WERI-Rb-1 (cell line): ENCODE data around the gene CRYBA4.

Source experiments
- DNase-seq: peaks from one replicate; pipeline ENCODE4 v3.0.0-alpha.2; 2020
- H3K27ac ChIP-seq: fragments of 250-450 bp; sonication (Bioruptor Pico); 2 replicates; pipeline ENCODE4 v1.5.1; 2020; ENCODE audit warnings: mild to moderate bottlenecking, moderate library complexity
- H3K27me3 ChIP-seq: fragments of 250-450 bp; sonication (Bioruptor Pico); 2 replicates; pipeline ENCODE4 v1.5.1; 2021; ENCODE audit warnings: mild to moderate bottlenecking, low read depth, moderate library complexity; ENCODE audit not compliant: insufficient read depth, severe bottlenecking
- H3K36me3 ChIP-seq: fragments of 250-450 bp; sonication (Bioruptor Pico); 2 replicates; pipeline ENCODE4 v1.5.1; 2020; ENCODE audit warnings: mild to moderate bottlenecking, moderate library complexity
- H3K4me3 ChIP-seq: 2 replicates; pipeline ENCODE4 v1.5.1; 2011; ENCODE audit warnings: low read depth, mild to moderate bottlenecking, control low read depth, low read length
- H3K9me3 ChIP-seq: fragments of 250-450 bp; sonication (Bioruptor Pico); 2 replicates; pipeline ENCODE4 v1.5.1; 2021; ENCODE audit warnings: mild to moderate bottlenecking, moderate library complexity; ENCODE audit not compliant: severe bottlenecking
- CTCF ChIP-seq: IDR thresholded peaks from 2 replicates; pipeline ENCODE4 v1.5.1; 2011; ENCODE audit warnings: low read depth, mild to moderate bottlenecking, control low read depth, inconsistent platforms, low read length

CRYBA4 gene

GRCh38 chr22:26589845-26590736 is 31.7 kb upstream of the CRYBA4 start, which contains the start of gene TPST2:
TPST2 (minus strand) TSS chr22:26590132; CDS start chr22:26541630, 48,502 bp downstream.
- Histone ChIP-seq H3K36me3 (no peaks in the 10 kb centered on the region), H3K9me3 (peaks cover 5% of the 10 kb centered on the region), H3K27me3 (no peaks in the 10 kb centered on the region), H3K27ac (no peak within 1 kb of the TSS), H3K4me3 (peak within 1 kb of the TSS; percentile 72)
- peak; percentile 71 for DNase-seq
- TF ChIP-seq CTCF: no peak

GRCh38 chr22:26592421-26592891 is 29.3 kb upstream of the CRYBA4 start:
- Histone ChIP-seq H3K27me3 (no peaks in the 10 kb centered on the region), H3K27ac (no peak overlapping the region), H3K9me3 (peaks cover 5% of the 10 kb centered on the region), H3K36me3 (no peaks in the 10 kb centered on the region), H3K4me3 (no peak overlapping the region)
- no peak for TF ChIP-seq CTCF
- no peak for DNase-seq

- Histone ChIP-seq H3K36me3 (no peaks in the 10 kb centered on the region), H3K27ac (no peak overlapping the region), H3K4me3 (no peak overlapping the region), H3K9me3 (no peaks in the 10 kb centered on the region), H3K27me3 (no peaks in the 10 kb centered on the region)
- no peak for TF ChIP-seq CTCF
- no peak for DNase-seq
These were observed 28.0 kb upstream of the CRYBA4 start for GRCh38 chr22:26593763-26594162.

- H3K27ac ChIP-seq: no peak overlapping the region
- DNase-seq: no peak
- no peaks in the 10 kb centered on the region for H3K9me3 ChIP-seq
- no peaks in the 10 kb centered on the region for H3K27me3 ChIP-seq
- H3K36me3 ChIP-seq: no peaks in the 10 kb centered on the region
- H3K4me3 ChIP-seq: no peak overlapping the region
- no peak for TF ChIP-seq CTCF
These were observed 24.7 kb upstream of the CRYBA4 start for GRCh38 chr22:26597026-26597425.

GRCh38 chr22:26597480-26597879 is 24.3 kb upstream of the CRYBA4 start:
- no peak for TF ChIP-seq CTCF
- Histone ChIP-seq H3K4me3 (no peak overlapping the region), H3K9me3 (no peaks in the 10 kb centered on the region), H3K27ac (no peak overlapping the region), H3K36me3 (no peaks in the 10 kb centered on the region), H3K27me3 (no peaks in the 10 kb centered on the region)
- no peak for DNase-seq
